Measurements from ENCODE around the gene FHIT.

FHIT gene

DNA sequence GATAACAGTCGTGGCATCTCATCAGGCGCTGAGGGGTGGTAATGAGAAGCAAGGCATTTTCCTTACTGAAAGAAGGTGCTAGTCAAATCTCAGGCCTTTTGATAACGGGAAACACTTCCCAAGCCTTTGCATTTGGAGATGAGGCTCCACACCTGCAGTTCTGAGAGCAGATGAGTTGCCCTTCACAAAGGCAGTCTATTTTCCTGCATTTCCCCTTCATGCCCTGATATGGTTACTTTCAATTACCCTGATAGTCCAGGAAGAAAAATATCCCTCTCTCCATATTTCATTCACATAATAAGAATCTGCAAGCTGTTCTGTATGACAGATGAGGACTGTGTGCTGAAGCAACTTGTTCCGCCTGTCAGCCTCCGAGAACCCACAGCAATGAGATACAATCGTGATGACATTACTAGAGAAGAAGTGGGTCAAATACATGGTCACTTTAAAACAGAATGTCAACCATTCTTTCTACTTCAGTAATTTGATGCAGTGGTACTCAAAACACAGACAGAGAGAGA is 25.0 kb downstream of the FHIT start:
- no peak for TF ChIP-seq EZH2phosphoT487 (IDR thresholded peaks at IDR 0.05; ENCODE audit: low read depth)
- TF ChIP-seq, protein P1, sequence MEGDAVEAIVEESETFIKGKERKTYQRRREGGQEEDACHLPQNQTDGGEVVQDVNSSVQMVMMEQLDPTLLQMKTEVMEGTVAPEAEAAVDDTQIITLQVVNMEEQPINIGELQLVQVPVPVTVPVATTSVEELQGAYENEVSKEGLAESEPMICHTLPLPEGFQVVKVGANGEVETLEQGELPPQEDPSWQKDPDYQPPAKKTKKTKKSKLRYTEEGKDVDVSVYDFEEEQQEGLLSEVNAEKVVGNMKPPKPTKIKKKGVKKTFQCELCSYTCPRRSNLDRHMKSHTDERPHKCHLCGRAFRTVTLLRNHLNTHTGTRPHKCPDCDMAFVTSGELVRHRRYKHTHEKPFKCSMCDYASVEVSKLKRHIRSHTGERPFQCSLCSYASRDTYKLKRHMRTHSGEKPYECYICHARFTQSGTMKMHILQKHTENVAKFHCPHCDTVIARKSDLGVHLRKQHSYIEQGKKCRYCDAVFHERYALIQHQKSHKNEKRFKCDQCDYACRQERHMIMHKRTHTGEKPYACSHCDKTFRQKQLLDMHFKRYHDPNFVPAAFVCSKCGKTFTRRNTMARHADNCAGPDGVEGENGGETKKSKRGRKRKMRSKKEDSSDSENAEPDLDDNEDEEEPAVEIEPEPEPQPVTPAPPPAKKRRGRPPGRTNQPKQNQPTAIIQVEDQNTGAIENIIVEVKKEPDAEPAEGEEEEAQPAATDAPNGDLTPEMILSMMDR (IDR thresholded peaks at IDR 0.05; ENCODE audit: low read depth, low read length): no peak
- Histone ChIP-seq H3K9ac (ENCODE audit: low read length) (no peak overlapping the region), H3K27me3 (ENCODE audit: low read depth, low read length) (no peaks in the 10 kb centered on the region)

DNA sequence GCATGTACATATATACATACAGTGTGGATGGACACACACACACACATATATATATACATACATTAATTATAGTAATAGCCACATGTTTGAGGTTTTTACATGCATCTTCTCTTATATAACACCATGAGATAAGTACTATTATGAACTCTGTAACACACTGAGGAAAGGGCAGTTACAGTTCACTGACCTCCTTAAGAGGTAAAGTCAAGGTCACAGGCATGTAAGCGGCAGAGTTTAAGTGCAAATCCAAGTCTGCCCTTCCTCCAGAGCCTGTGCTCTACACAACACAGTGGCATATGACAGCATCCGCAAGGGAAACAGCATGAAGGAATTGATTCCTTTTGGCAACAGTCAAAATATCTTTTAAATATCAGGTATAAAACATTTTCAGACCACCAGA is 26.4 kb downstream of the FHIT start:
- Histone ChIP-seq H3K9ac (ENCODE audit: low read length) (no peak overlapping the region), H3K27ac (ENCODE audit: low read length) (no peak overlapping the region), H3K4me2 (ENCODE audit: low read length) (no peak overlapping the region), H3K9me3 (ENCODE audit: insufficient read depth, low read length) (no peaks in the 10 kb centered on the region), H3K4me3 (ENCODE audit: low read length) (no peak overlapping the region), H4K20me1 (ENCODE audit: insufficient read depth, low read length) (no peaks in the 10 kb centered on the region), H3K36me3 (replicated peaks; ENCODE audit: low read depth, low read length) (no peaks in the 10 kb centered on the region), H3K4me1 (ENCODE audit: low read length) (no peaks in the 10 kb centered on the region), H2AFZ (ENCODE audit: low read depth, low read length) (no peak overlapping the region), H3K79me2 (ENCODE audit: low read length) (no peaks in the 10 kb centered on the region; the same call in 1 of the 2 replicates), H3K27me3 (ENCODE audit: low read depth, low read length) (no peaks in the 10 kb centered on the region)
- TF ChIP-seq, protein P1 (IDR thresholded peaks at IDR 0.05; ENCODE audit: low read depth, low read length): no peak
- TF ChIP-seq EZH2phosphoT487 (IDR thresholded peaks at IDR 0.05; ENCODE audit: low read depth): no peak

More for the DNA sequence above, 25.0 kb downstream of the FHIT start:
- Histone ChIP-seq H3K27ac (ENCODE audit: low read length) (no peak overlapping the region), H3K36me3 (replicated peaks; ENCODE audit: low read depth, low read length) (peaks cover under 1% of the 10 kb centered on the region), H3K4me3 (ENCODE audit: low read length) (no peak overlapping the region), H3K4me2 (ENCODE audit: low read length) (no peak overlapping the region), H3K9me3 (ENCODE audit: insufficient read depth, low read length) (no peaks in the 10 kb centered on the region), H2AFZ (ENCODE audit: low read depth, low read length) (no peak overlapping the region), H3K4me1 (ENCODE audit: low read length) (no peaks in the 10 kb centered on the region), H4K20me1 (ENCODE audit: insufficient read depth, low read length) (no peaks in the 10 kb centered on the region), H3K79me2 (ENCODE audit: low read length) (no peaks in the 10 kb centered on the region)

DNA sequence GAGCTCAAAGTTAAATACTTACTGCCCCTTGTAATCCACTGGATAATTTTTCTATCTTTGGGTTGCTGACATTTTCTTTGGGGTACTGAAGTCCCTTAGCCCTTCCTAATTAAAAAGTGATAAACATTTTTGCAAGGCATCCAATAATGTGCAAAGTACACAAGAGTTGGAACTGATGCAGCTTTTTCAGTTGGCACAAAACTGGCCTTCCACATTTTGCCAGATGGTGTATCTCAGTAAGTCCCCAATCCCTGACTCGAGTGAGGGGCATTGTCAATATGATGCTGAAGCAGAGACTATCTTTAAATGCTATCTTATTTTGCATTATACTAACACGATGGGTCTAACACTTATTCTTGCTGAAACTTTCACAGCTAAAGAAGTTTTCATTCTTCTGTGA is 27.8 kb downstream of the FHIT start:
- Histone ChIP-seq H3K27ac (ENCODE audit: low read length) (no peak overlapping the region), H3K4me3 (ENCODE audit: low read length) (no peak overlapping the region), H3K9me3 (ENCODE audit: insufficient read depth, low read length) (no peaks in the 10 kb centered on the region), H3K9ac (ENCODE audit: low read length) (no peak overlapping the region), H4K20me1 (ENCODE audit: insufficient read depth, low read length) (no peaks in the 10 kb centered on the region), H3K79me2 (ENCODE audit: low read length) (no peaks in the 10 kb centered on the region; the same call in 1 of the 2 replicates), H3K4me2 (ENCODE audit: low read length) (no peak overlapping the region), H3K36me3 (replicated peaks; ENCODE audit: low read depth, low read length) (no peaks in the 10 kb centered on the region), H3K4me1 (ENCODE audit: low read length) (no peaks in the 10 kb centered on the region), H2AFZ (ENCODE audit: low read depth, low read length) (no peak overlapping the region), H3K27me3 (ENCODE audit: low read depth, low read length) (no peaks in the 10 kb centered on the region)
- TF ChIP-seq EZH2phosphoT487 (IDR thresholded peaks at IDR 0.05; ENCODE audit: low read depth): no peak
- TF ChIP-seq, protein P1 (IDR thresholded peaks at IDR 0.05; ENCODE audit: low read depth, low read length): no peak

DNA sequence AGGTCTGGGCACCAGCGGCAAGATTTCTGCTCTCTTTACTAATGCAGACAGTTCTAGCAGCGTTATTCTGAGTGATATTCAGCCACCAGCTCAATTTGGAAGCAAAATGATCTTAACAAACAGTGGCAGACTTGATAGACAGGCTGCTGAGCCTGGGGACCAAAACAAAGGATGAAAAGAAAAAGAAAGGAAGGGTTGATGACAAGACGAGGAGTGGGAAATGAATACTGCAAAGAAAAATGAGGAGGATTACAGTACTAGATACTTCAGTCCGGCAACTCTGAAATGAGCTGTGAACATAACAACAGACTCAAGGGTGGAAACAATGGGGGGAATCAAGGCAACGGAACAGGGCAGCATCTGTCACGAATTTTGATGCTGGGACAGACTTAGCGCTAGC is 28.8 kb downstream of the FHIT start:
- Histone ChIP-seq H3K4me2 (ENCODE audit: low read length) (no peak overlapping the region), H3K27me3 (ENCODE audit: low read depth, low read length) (no peaks in the 10 kb centered on the region), H3K36me3 (replicated peaks; ENCODE audit: low read depth, low read length) (peaks cover under 1% of the 10 kb centered on the region), H3K4me3 (ENCODE audit: low read length) (no peak overlapping the region), H3K4me1 (ENCODE audit: low read length) (no peaks in the 10 kb centered on the region), H3K27ac (ENCODE audit: low read length) (no peak overlapping the region), H3K9ac (ENCODE audit: low read length) (no peak overlapping the region), H2AFZ (ENCODE audit: low read depth, low read length) (no peak overlapping the region), H3K9me3 (ENCODE audit: insufficient read depth, low read length) (no peaks in the 10 kb centered on the region), H3K79me2 (ENCODE audit: low read length) (no peaks in the 10 kb centered on the region; the same call in 1 of the 2 replicates), H4K20me1 (ENCODE audit: insufficient read depth, low read length) (no peaks in the 10 kb centered on the region)
- TF ChIP-seq, protein P1 (IDR thresholded peaks at IDR 0.05; ENCODE audit: low read depth, low read length): no peak
- no peak for TF ChIP-seq EZH2phosphoT487 (IDR thresholded peaks at IDR 0.05; ENCODE audit: low read depth)
